IMR-90 (cell line): ENCODE results near the gene RPN2. TPM values are rescaled to one million over a fixed set of nuclear protein-coding genes. Genes with fewer than 3 reads are reported as not detected.

Experiments
- ATAC-seq: fragments of 200-7000 bp; cut with Tn5 transposase; 2 replicates; pipeline ENCODE4 v1.9.1; 2020; ENCODE audit warnings: low read depth, mild to moderate bottlenecking, moderate library complexity
- BruUV-seq: library from RNA; stranded (reverse); fragments of 400-500 nt; replicated peaks from 2 replicates; lab custom pipeline; 2021; lab: Mats Ljungman, UMichigan
- CTCF ChIA-PET: fragments of 300-600 bp; formaldehyde crosslinking; extraction: SDS; loops from one replicate; lab custom pipeline; 2021; ENCODE audit warnings: antibody characterized with exemption; lab: Yijun Ruan, JAX
- POLR2A ChIA-PET: fragments of 300-600 bp; sonication (Branson Sonifier 250); formaldehyde crosslinking; loops from one replicate; lab custom pipeline; 2022; ENCODE audit warnings: antibody characterized with exemption; ENCODE audit not compliant: unreplicated experiment; lab: Charles Lee
- DNase-seq: peaks from one replicate; pipeline ENCODE4 v3.0.0; 2013
- H2AFZ ChIP-seq: replicated peaks from 2 replicates; pipeline ENCODE3; 2013; ENCODE audit warnings: low read length, mild to moderate bottlenecking; ENCODE audit not compliant: poor library complexity
- H2AK5ac ChIP-seq: 2 replicates; pipeline ENCODE4 v1.6.1; 2013; ENCODE audit warnings: low read depth, low read length, inconsistent platforms
- H2AK9ac ChIP-seq: replicated peaks from 2 replicates; pipeline ENCODE3; 2013; ENCODE audit warnings: mild to moderate bottlenecking, low read depth, low read length, moderate library complexity; ENCODE audit not compliant: poor library complexity
- H2BK120ac ChIP-seq: 2 replicates; pipeline ENCODE4 v1.6.1; 2013; ENCODE audit warnings: low read depth, low read length, inconsistent platforms
- H2BK15ac ChIP-seq: 3 replicates; pipeline ENCODE4 v1.6.1; 2013; ENCODE audit warnings: low read depth, low read length, inconsistent platforms
- H2BK20ac ChIP-seq: 2 replicates; pipeline ENCODE4 v1.6.1; 2013; ENCODE audit warnings: low read depth, mild to moderate bottlenecking, inconsistent platforms, low read length, moderate library complexity
- H2BK5ac ChIP-seq: 2 replicates; pipeline ENCODE4 v1.6.1; 2013; ENCODE audit warnings: mild to moderate bottlenecking, low read depth, low read length, inconsistent platforms; ENCODE audit not compliant: poor library complexity, severe bottlenecking
- H3K14ac ChIP-seq: replicated peaks from 2 replicates; pipeline ENCODE4 v1.6.1; 2013; ENCODE audit warnings: low read depth, low read length, inconsistent platforms
- H3K18ac ChIP-seq: 2 replicates; pipeline ENCODE4 v1.6.1; 2013; ENCODE audit warnings: low read depth, low read length, control low read depth
- H3K23ac ChIP-seq: 2 replicates; pipeline ENCODE4 v1.6.1; 2013; ENCODE audit warnings: low read depth, low read length, inconsistent platforms
- H3K27ac ChIP-seq: 2 replicates; pipeline ENCODE4 v1.5.1; 2013; ENCODE audit warnings: mild to moderate bottlenecking, control low read depth, low read length; ENCODE audit not compliant: insufficient read depth
- H3K27me3 ChIP-seq: 2 replicates; pipeline ENCODE4 v1.6.1; 2013; ENCODE audit warnings: low read length; ENCODE audit not compliant: control insufficient read depth, insufficient read depth
- H3K36me3 ChIP-seq: 2 replicates; pipeline ENCODE4 v1.6.1; 2013; ENCODE audit warnings: low read length, mixed read lengths; ENCODE audit not compliant: control insufficient read depth, insufficient read depth
- H3K4ac ChIP-seq: 2 replicates; pipeline ENCODE4 v1.6.1; 2013; ENCODE audit warnings: low read depth, low read length, inconsistent platforms
- H3K4me1 ChIP-seq: 2 replicates; pipeline ENCODE4 v1.6.1; 2013; ENCODE audit warnings: low read length, mixed read lengths; ENCODE audit not compliant: control insufficient read depth, insufficient read depth
- H3K4me2 ChIP-seq: 2 replicates; pipeline ENCODE4 v1.6.1; 2013; ENCODE audit warnings: low read depth, mild to moderate bottlenecking, control low read depth, low read length, moderate library complexity
- H3K4me3 ChIP-seq: 2 replicates; pipeline ENCODE4 v1.5.1; 2013; ENCODE audit warnings: low read depth, mild to moderate bottlenecking, control low read depth, low read length, moderate library complexity; ENCODE audit not compliant: insufficient read depth
- H3K56ac ChIP-seq: 2 replicates; pipeline ENCODE4 v1.6.1; 2013; ENCODE audit warnings: low read length, inconsistent platforms; ENCODE audit not compliant: insufficient read depth; ENCODE audit errors: extremely low read depth
- H3K79me1 ChIP-seq, 2 experiments: 2 replicates each; pipeline ENCODE4 v1.6.1; 2013; ENCODE audit warnings: low read length in 2 of 2, inconsistent platforms in 1 of 2, low read depth in 1 of 2
- H3K9ac ChIP-seq: 2 replicates; pipeline ENCODE4 v1.6.1; 2013; ENCODE audit warnings: low read depth, low read length, control low read depth
- H3K9me1 ChIP-seq: 2 replicates; pipeline ENCODE4 v1.6.1; 2013; ENCODE audit warnings: low read length, inconsistent platforms; ENCODE audit not compliant: insufficient read depth
- H3K9me3 ChIP-seq: 2 replicates; pipeline ENCODE4 v1.6.1; 2013; ENCODE audit warnings: low read length; ENCODE audit not compliant: control insufficient read depth, insufficient read depth
- H4K20me1 ChIP-seq: 2 replicates; pipeline ENCODE4 v1.6.1; 2013; ENCODE audit warnings: low read length, inconsistent platforms; ENCODE audit not compliant: insufficient read depth
- H4K5ac ChIP-seq: 2 replicates; pipeline ENCODE4 v1.6.1; 2013; ENCODE audit warnings: mild to moderate bottlenecking, low read depth, low read length, control low read depth
- H4K8ac ChIP-seq, 2 experiments: 2 replicates each; pipeline ENCODE4 v1.6.1; 2013; ENCODE audit warnings: low read depth in 2 of 2, low read length in 2 of 2, control low read depth in 1 of 2, inconsistent platforms in 1 of 2
- H4K91ac ChIP-seq: 2 replicates; pipeline ENCODE4 v1.6.1; 2013; ENCODE audit warnings: low read depth, low read length, inconsistent platforms; ENCODE audit not compliant: insufficient read depth
- BHLHE40 ChIP-seq: fragments of 150-350 bp; IDR thresholded peaks from 2 replicates; pipeline ENCODE4 v1.6.1; 2016; ENCODE audit warnings: mild to moderate bottlenecking, low read depth, low read length
- CEBPB ChIP-seq: IDR thresholded peaks from 2 replicates; pipeline ENCODE4 v1.6.1; 2012; ENCODE audit warnings: low read depth, low read length, improper control_type of control experiment
- CHD1 ChIP-seq: IDR thresholded peaks from 2 replicates; pipeline ENCODE4 v1.6.1; 2012; ENCODE audit warnings: low read depth, low read length, improper control_type of control experiment
- CTCF ChIP-seq: conservative IDR thresholded peaks from 2 replicates; pipeline ENCODE4 v1.5.1; 2012; ENCODE audit warnings: mild to moderate bottlenecking, low read depth, low read length, improper control_type of control experiment
- ELK1 ChIP-seq: fragments of 150-350 bp; IDR thresholded peaks from 2 replicates; pipeline ENCODE4 v1.6.1; 2016; ENCODE audit warnings: low read depth, mild to moderate bottlenecking, low read length, moderate library complexity, borderline replicate concordance
- FOS ChIP-seq: fragments of 150-350 bp; IDR thresholded peaks from 2 replicates; pipeline ENCODE4 v1.6.1; 2016; ENCODE audit warnings: low read depth, low read length
- MAFK ChIP-seq: IDR thresholded peaks from 2 replicates; pipeline ENCODE4 v1.6.1; 2012; ENCODE audit warnings: low read depth, low read length, improper control_type of control experiment
- MAZ ChIP-seq: IDR thresholded peaks from 2 replicates; pipeline ENCODE4 v1.6.1; 2012; ENCODE audit warnings: low read depth, mild to moderate bottlenecking, low read length, improper control_type of control experiment, moderate library complexity, borderline replicate concordance
- MXI1 ChIP-seq: IDR thresholded peaks from 2 replicates; pipeline ENCODE4 v1.6.1; 2012; ENCODE audit warnings: low read depth, mild to moderate bottlenecking, low read length, moderate library complexity, borderline replicate concordance
- NFE2L2 ChIP-seq: fragments of 150-350 bp; IDR thresholded peaks from 2 replicates; pipeline ENCODE4 v1.6.1; 2016; ENCODE audit warnings: low read depth, mild to moderate bottlenecking, low read length
- POLR2A ChIP-seq: IDR thresholded peaks from 2 replicates; pipeline ENCODE4 v1.6.1; 2012; ENCODE audit warnings: mild to moderate bottlenecking, low read depth, low read length
- RAD21 ChIP-seq: IDR thresholded peaks from 2 replicates; pipeline ENCODE4 v1.6.1; 2012; ENCODE audit warnings: low read length, improper control_type of control experiment
- RCOR1 ChIP-seq: IDR thresholded peaks from 2 replicates; pipeline ENCODE4 v1.6.1; 2012; ENCODE audit warnings: mild to moderate bottlenecking, low read length, improper control_type of control experiment; ENCODE audit not compliant: insufficient replicate concordance
- RFX5 ChIP-seq: IDR thresholded peaks from 2 replicates; pipeline ENCODE4 v1.8.0; 2012; ENCODE audit warnings: low read depth, mild to moderate bottlenecking, low read length, moderate library complexity
- SMC3 ChIP-seq: fragments of 150-350 bp; IDR thresholded peaks from 2 replicates; pipeline ENCODE4 v1.6.1; 2016; ENCODE audit warnings: low read depth, mild to moderate bottlenecking, antibody characterized with exemption, low read length, moderate library complexity
- USF2 ChIP-seq: fragments of 150-350 bp; IDR thresholded peaks from 2 replicates; pipeline ENCODE4 v1.6.1; 2017; ENCODE audit warnings: mild to moderate bottlenecking, antibody characterized with exemption, low read length, low read depth
- WGBS, 2 experiments: methylation state at CpG; one replicate each; pipeline versions ENCODE4 v1.1.5 to v1.1.7; 2013; ENCODE audit warnings: missing lambda C conversion rate in 2 of 2; ENCODE audit not compliant: insufficient read length in 1 of 2; ENCODE audit errors: extremely low coverage in 2 of 2; 5-methylcytosine and 5-hydroxymethylcytosine counted together
- dilution Hi-C: fragments of 300-500 bp; cut with HindIII; formaldehyde crosslinking; loops from one replicate; pipeline ENCODE4 v1.14.3; 2018; ENCODE audit warnings: low sequenced_read_pairs; ENCODE audit not compliant: unreplicated experiment
- in situ Hi-C: fragments of 300-500 bp; cut with MboI; formaldehyde crosslinking; loops from 3 replicates; pipeline ENCODE4 v1.14.3; 2019; ENCODE audit warnings: low sequenced_read_pairs, inconsistent platforms, mixed read lengths
- intact Hi-C: fragments of 100-400 bp; cut with micrococcal nuclease; formaldehyde crosslinking; loops from 2 replicates; pipeline ENCODE4 v1.10.0; 2022
- polyA plus RNA-seq, 3 experiments: library from polyadenylated mRNA; depleted of rRNA; stranded (reverse); fragments of >200 nt; gene quantifications; 2 replicates each; pipeline ENCODE4 v1.2.3, GENCODE V29; 2012; ENCODE audit warnings: low replicate concordance in 1 of 3
- total RNA-seq: library from RNA; depleted of rRNA; stranded (reverse); fragments of >200 nt; gene quantifications from 2 replicates; pipeline ENCODE4 v1.2.3, GENCODE V29; 2012

Gene RPN2
- total and polyA plus RNA-seq, 2 of the 4 experiments (the other 2 are of a cell fraction) = 305 to 481 TPM

- H3K4me2 ChIP-seq = no peak overlapping the region
- no peaks in the 10 kb centered on the region for H3K79me1 ChIP-seq
- H2BK15ac ChIP-seq = no peak overlapping the region
- no peak for TF ChIP-seq MXI1
- TF ChIP-seq RCOR1 = no peak
- TF ChIP-seq ELK1 = no peak
- no peak for TF ChIP-seq POLR2A
- TF ChIP-seq SMC3 = no peak
- TF ChIP-seq CHD1 = no peak
- TF ChIP-seq FOS = no peak
- no peak for TF ChIP-seq RAD21
- TF ChIP-seq USF2 = no peak
- no peak for TF ChIP-seq RFX5
- TF ChIP-seq CEBPB = no peak
- no peak for TF ChIP-seq MAZ
- no peak for TF ChIP-seq CTCF
- no peak for TF ChIP-seq NFE2L2
- TF ChIP-seq BHLHE40 = no peak
- no peak for TF ChIP-seq MAFK
- H3K18ac ChIP-seq = no peak overlapping the region
- no peak overlapping the region for H2AK5ac ChIP-seq
- no peak overlapping the region for H3K4me3 ChIP-seq
- dilution Hi-C loops (no loop called here), intact Hi-C loops (no loop called here), in situ Hi-C loops (no loop called here)
- no peak for ATAC-seq
- no peak overlapping the region for H3K9ac ChIP-seq
- H3K27me3 ChIP-seq = no peaks in the 10 kb centered on the region
- no peaks in the 10 kb centered on the region for H4K20me1 ChIP-seq
- H3K56ac ChIP-seq = no peak overlapping the region
- CTCF ChIA-PET = no interaction called here
- no peak overlapping the region for H4K91ac ChIP-seq
- H3K4ac ChIP-seq = no peak overlapping the region
- no peaks in the 10 kb centered on the region for H3K9me1 ChIP-seq
- H4K8ac ChIP-seq = no peak overlapping the region
- H2BK5ac ChIP-seq = no peak overlapping the region
- WGBS, 2 experiments = no CpG with 5 or more reads among the region's 4 CpGs
- H2AFZ ChIP-seq = no peak overlapping the region
- DNase-seq = no peak
- H3K27ac ChIP-seq = no peak overlapping the region
- H3K36me3 ChIP-seq = no peaks in the 10 kb centered on the region
- H4K5ac ChIP-seq = no peak overlapping the region
- H2AK9ac ChIP-seq = no peak overlapping the region
- H3K14ac ChIP-seq = no peak overlapping the region
- no peak overlapping the region for H2BK20ac ChIP-seq
- no peaks in the 10 kb centered on the region for H3K4me1 ChIP-seq
- no peak overlapping the region for H3K23ac ChIP-seq
- POLR2A ChIA-PET = no interaction called here
- no peak overlapping the region for H2BK120ac ChIP-seq
- no TSS peak for BruUV-seq
- no peaks in the 10 kb centered on the region for H3K9me3 ChIP-seq
Observed at GRCh38 chr20:37151529-37151928, 27.6 kb upstream of the RPN2 start.
